Adrenal gland (tissue), 5 donors: ENCODE data around the gene MTRF1L.
A peak's percentile ranks its signal among the peaks of the same experiment; 100 is the strongest.

Experiments used
- POLR2A ChIP-seq, 2 donors: fragments of 450-650 bp; IDR thresholded peaks; one replicate each; pipeline ENCODE4 v1.6.1; 2017; ENCODE audit warnings: antibody characterized with exemption in 2 of 2, mild to moderate bottlenecking in 2 of 2, moderate library complexity in 1 of 2
- TF ChIP-seq, protein P1 (sequence below), 6 experiments: fragments of 450-650 bp in 4 of 6; fragments of 200-600 bp in 2 of 6; sonication (generic) in 1 of 6; IDR thresholded peaks; 1 replicate in 5 of 6; 2 replicates in 1 of 6; pipeline versions ENCODE4 v1.5.1 to v1.8.0; 2016 to 2021; ENCODE audit warnings: antibody characterized with exemption in 6 of 6, mild to moderate bottlenecking in 2 of 6, moderate library complexity in 1 of 6
- donor health status: DM: no; HTN: no; CAD: no.

DNA sequence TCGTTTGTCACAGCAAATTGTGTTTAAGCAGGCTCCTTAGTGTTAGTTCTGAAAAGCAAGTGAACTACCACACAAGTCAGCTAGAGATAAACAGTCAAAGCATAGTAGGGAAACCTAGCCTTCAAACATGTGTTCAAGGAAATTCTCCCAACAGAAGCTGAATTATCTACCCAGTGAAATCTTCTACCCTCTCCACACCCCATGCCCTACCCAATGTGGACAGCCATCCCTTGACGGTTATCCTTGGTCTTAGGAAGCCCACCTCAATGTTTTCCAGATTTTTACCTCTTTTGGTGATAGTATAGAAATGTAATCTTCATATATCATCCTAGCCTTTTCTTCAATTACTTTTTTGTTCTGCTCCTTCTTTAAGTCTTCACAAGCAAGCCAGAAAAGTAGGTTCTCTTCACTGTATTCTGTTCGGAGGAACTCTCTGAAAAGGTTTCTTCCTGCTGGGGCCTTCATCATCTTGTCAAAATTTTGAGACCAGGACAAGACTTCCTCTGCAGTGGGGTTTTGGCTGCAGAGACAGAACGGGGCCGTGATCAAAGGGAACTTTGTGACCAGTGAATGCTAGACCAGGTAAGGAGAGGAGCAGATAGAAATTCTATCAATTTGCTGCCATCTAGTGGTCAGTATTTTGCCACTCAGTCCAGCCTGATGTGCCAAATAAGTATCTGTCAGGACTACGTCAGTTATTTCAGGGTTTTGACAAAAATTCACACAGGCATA is 21.6 kb upstream of the MTRF1L start:
- TF ChIP-seq, protein P1, sequence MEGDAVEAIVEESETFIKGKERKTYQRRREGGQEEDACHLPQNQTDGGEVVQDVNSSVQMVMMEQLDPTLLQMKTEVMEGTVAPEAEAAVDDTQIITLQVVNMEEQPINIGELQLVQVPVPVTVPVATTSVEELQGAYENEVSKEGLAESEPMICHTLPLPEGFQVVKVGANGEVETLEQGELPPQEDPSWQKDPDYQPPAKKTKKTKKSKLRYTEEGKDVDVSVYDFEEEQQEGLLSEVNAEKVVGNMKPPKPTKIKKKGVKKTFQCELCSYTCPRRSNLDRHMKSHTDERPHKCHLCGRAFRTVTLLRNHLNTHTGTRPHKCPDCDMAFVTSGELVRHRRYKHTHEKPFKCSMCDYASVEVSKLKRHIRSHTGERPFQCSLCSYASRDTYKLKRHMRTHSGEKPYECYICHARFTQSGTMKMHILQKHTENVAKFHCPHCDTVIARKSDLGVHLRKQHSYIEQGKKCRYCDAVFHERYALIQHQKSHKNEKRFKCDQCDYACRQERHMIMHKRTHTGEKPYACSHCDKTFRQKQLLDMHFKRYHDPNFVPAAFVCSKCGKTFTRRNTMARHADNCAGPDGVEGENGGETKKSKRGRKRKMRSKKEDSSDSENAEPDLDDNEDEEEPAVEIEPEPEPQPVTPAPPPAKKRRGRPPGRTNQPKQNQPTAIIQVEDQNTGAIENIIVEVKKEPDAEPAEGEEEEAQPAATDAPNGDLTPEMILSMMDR (IDR thresholded peaks at IDR 0.05) = peak; percentile 53 to 83 (median 66)
- no peak for TF ChIP-seq POLR2A (IDR thresholded peaks at IDR 0.05)
